ENCODE results near the gene TSEN54.

TSEN54 gene

DNA sequence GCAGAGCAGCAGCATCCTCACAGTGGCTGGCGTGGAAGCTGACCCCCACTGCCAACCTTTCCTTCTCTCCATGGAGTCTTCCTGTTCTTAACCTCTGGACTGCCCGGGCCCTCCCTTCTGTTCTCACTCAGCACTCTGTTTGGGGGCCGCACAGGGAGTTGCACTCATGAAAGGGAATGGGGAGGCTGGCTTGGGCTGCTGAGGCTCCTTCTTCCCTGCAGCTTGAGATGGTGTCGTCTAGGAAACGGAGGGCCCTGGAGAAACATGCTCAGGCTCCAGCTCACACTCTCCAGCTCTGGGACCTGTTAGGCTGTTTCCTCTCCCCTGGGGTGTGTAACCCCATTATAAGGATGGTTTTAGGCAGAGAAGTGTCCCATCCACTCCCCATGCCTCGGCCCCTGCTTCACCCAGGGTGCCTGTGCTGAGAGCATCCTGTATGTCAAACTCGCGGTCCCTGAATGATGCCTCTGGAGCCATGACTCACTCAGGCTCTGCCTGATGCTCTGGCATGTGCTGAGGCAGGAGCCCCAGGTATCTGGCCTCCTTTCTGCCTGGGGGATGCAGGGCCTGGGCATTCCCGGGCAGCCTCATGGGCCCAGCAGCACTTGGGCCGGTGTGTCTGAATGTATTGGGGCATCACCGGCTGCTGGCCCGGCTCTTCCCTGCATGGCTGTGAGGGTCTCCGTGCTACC, 41.0 kb upstream of the TSEN54 start:
- peaks cover 34% of the 10 kb centered on the region for H3K79me2 ChIP-seq (ENCODE audit: insufficient read depth, low read length)
- TF ChIP-seq, protein P1, sequence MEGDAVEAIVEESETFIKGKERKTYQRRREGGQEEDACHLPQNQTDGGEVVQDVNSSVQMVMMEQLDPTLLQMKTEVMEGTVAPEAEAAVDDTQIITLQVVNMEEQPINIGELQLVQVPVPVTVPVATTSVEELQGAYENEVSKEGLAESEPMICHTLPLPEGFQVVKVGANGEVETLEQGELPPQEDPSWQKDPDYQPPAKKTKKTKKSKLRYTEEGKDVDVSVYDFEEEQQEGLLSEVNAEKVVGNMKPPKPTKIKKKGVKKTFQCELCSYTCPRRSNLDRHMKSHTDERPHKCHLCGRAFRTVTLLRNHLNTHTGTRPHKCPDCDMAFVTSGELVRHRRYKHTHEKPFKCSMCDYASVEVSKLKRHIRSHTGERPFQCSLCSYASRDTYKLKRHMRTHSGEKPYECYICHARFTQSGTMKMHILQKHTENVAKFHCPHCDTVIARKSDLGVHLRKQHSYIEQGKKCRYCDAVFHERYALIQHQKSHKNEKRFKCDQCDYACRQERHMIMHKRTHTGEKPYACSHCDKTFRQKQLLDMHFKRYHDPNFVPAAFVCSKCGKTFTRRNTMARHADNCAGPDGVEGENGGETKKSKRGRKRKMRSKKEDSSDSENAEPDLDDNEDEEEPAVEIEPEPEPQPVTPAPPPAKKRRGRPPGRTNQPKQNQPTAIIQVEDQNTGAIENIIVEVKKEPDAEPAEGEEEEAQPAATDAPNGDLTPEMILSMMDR (IDR thresholded peaks at IDR 0.05; ENCODE audit: borderline replicate concordance, extremely low read depth, low read length, poor library complexity, severe bottlenecking): no peak
- TF ChIP-seq EZH2 (IDR thresholded peaks at IDR 0.05; ENCODE audit: borderline replicate concordance, low read depth, low read length, severe bottlenecking): no peak
- no peaks in the 10 kb centered on the region for H3K9me3 ChIP-seq (ENCODE audit: insufficient read depth, low read length, severe bottlenecking)
- no peaks in the 10 kb centered on the region for H3K4me1 ChIP-seq (ENCODE audit: insufficient read depth, low read length)
- H3K36me3 ChIP-seq (ENCODE audit: insufficient read depth, low read length): peaks cover 57% of the 10 kb centered on the region
- H4K20me1 ChIP-seq (ENCODE audit: insufficient read depth, low read length): peaks cover 11% of the 10 kb centered on the region; the same call in 1 of the 2 replicates
- H3K4me2 ChIP-seq (ENCODE audit: insufficient read depth, low read length): no peak overlapping the region
- no peak overlapping the region for H3K4me3 ChIP-seq (ENCODE audit: low read depth in 1 of 2, low read length in 2 of 2)
- H3K27ac ChIP-seq (ENCODE audit: low read length): no peak overlapping the region
- no peak for ATAC-seq (ENCODE audit: insufficient read depth, low read depth)
- H3K27me3 ChIP-seq (ENCODE audit: insufficient read depth, low read length, poor library complexity): no peaks in the 10 kb centered on the region
- DNase-seq: no peak
- H2AFZ ChIP-seq (ENCODE audit: low read depth, low read length): no peak overlapping the region
- no peak overlapping the region for H3K9ac ChIP-seq (ENCODE audit: low read depth, low read length)

DNA sequence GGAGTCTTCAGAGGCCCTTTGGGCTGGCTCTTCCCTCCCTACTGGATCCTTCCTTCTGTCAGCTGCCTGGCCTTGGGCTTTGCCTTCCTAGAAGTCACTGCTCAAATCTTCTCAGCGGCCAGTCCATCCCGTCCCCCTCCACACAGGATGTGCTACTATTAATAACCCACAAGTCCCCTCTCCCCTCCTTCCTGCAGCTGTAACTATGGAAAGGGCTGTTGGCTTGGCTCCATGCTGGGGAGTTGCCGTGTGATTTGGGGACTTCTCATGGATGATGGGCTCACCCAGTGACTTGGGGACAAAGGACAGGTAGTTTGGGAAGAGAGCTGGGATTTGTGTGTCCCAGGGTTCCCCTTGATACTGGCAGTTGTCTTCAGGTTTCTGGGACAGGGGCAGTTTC, 40.5 kb upstream of the TSEN54 start:
- ATAC-seq (ENCODE audit: insufficient read depth, low read depth): no peak
- Histone ChIP-seq H3K4me1 (ENCODE audit: insufficient read depth, low read length) (no peaks in the 10 kb centered on the region), H3K4me2 (ENCODE audit: insufficient read depth, low read length) (no peak overlapping the region), H3K79me2 (ENCODE audit: insufficient read depth, low read length) (peaks cover 39% of the 10 kb centered on the region), H2AFZ (ENCODE audit: low read depth, low read length) (no peak overlapping the region), H3K9me3 (ENCODE audit: insufficient read depth, low read length, severe bottlenecking) (no peaks in the 10 kb centered on the region), H3K9ac (ENCODE audit: low read depth, low read length) (no peak overlapping the region), H4K20me1 (ENCODE audit: insufficient read depth, low read length) (peaks cover 16% of the 10 kb centered on the region; the same call in 1 of the 2 replicates), H3K4me3 (ENCODE audit: low read depth in 1 of 2, low read length in 2 of 2) (no peak overlapping the region), H3K27ac (ENCODE audit: low read length) (no peak overlapping the region), H3K27me3 (ENCODE audit: insufficient read depth, low read length, poor library complexity) (no peaks in the 10 kb centered on the region), H3K36me3 (ENCODE audit: insufficient read depth, low read length) (peaks cover 58% of the 10 kb centered on the region)
- no peak for DNase-seq
- no peak for TF ChIP-seq EZH2 (IDR thresholded peaks at IDR 0.05; ENCODE audit: borderline replicate concordance, low read depth, low read length, severe bottlenecking)
- TF ChIP-seq, protein P1 (IDR thresholded peaks at IDR 0.05; ENCODE audit: borderline replicate concordance, extremely low read depth, low read length, poor library complexity, severe bottlenecking): no peak

DNA sequence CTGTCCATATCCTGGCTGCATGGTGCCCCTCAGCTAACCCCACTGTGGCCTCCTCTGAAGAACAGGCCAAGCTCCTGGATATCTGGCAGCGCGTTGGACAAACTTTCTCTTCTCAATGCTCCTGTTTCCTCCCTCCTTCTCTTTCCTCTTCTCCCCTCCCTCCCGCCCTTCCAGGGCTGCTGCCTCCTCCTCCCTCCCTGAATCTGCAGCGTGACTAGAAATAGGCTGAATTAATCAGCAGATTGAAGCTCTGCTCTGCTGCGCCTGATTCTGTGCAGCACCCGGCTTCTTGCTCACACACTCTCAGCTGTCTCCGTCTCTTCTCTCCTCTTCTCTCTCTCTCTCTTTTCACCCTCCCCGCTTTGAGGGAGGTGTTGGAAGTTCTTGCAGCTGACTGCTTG, 40.1 kb upstream of the TSEN54 start:
- DNase-seq (no peak), ATAC-seq (ENCODE audit: insufficient read depth, low read depth) (no peak)
- Histone ChIP-seq H3K27me3 (ENCODE audit: insufficient read depth, low read length, poor library complexity) (no peaks in the 10 kb centered on the region), H3K36me3 (ENCODE audit: insufficient read depth, low read length) (peaks cover 56% of the 10 kb centered on the region), H4K20me1 (ENCODE audit: insufficient read depth, low read length) (peaks cover 21% of the 10 kb centered on the region; the same call in 1 of the 2 replicates), H3K79me2 (ENCODE audit: insufficient read depth, low read length) (peaks cover 43% of the 10 kb centered on the region), H3K27ac (ENCODE audit: low read length) (no peak overlapping the region), H2AFZ (ENCODE audit: low read depth, low read length) (no peak overlapping the region), H3K4me1 (ENCODE audit: insufficient read depth, low read length) (no peaks in the 10 kb centered on the region), H3K4me3 (ENCODE audit: low read depth in 1 of 2, low read length in 2 of 2) (no peak overlapping the region), H3K4me2 (ENCODE audit: insufficient read depth, low read length) (no peak overlapping the region), H3K9me3 (ENCODE audit: insufficient read depth, low read length, severe bottlenecking) (no peaks in the 10 kb centered on the region), H3K9ac (ENCODE audit: low read depth, low read length) (no peak overlapping the region)
- TF ChIP-seq, protein P1 (IDR thresholded peaks at IDR 0.05; ENCODE audit: borderline replicate concordance, extremely low read depth, low read length, poor library complexity, severe bottlenecking): no peak
- no peak for TF ChIP-seq EZH2 (IDR thresholded peaks at IDR 0.05; ENCODE audit: borderline replicate concordance, low read depth, low read length, severe bottlenecking)
